WTC11 (cell line): ENCODE data around the gene MLST8.

Source experiments
- CREB1 ChIP-seq: sonication (generic); formaldehyde crosslinking; IDR thresholded peaks from 2 replicates; pipeline ENCODE4 v1.8.0; 2023; ENCODE audit warnings: mild to moderate bottlenecking, missing genetic modification reagents
- CTCF ChIP-seq: fragments of 200-600 bp; IDR thresholded peaks from 2 replicates; pipeline ENCODE4 v1.8.0; 2022; ENCODE audit warnings: antibody characterized with exemption
- ESRRA ChIP-seq: sonication (generic); formaldehyde crosslinking; IDR thresholded peaks from 2 replicates; pipeline ENCODE4 v1.8.1; 2022; ENCODE audit warnings: mild to moderate bottlenecking, missing genetic modification reagents, borderline replicate concordance
- FOXP4 ChIP-seq: sonication (generic); formaldehyde crosslinking; IDR thresholded peaks from 2 replicates; pipeline ENCODE4 v1.8.0; 2022; ENCODE audit warnings: mild to moderate bottlenecking, missing genetic modification reagents
- MAX ChIP-seq: sonication (generic); formaldehyde crosslinking; IDR thresholded peaks from 2 replicates; pipeline ENCODE4 v1.8.0; 2022; ENCODE audit warnings: mild to moderate bottlenecking, missing genetic modification reagents
- NFATC4 ChIP-seq: fragments of 250-450 bp; sonication (Bioruptor Pico); IDR thresholded peaks from 2 replicates; pipeline ENCODE4 v1.9.0; 2021; ENCODE audit warnings: mild to moderate bottlenecking
- NR3C1 ChIP-seq: sonication (generic); formaldehyde crosslinking; conservative IDR thresholded peaks from 2 replicates; pipeline ENCODE4 v1.8.1; 2023; ENCODE audit warnings: low read depth, mild to moderate bottlenecking, missing genetic modification reagents

DNA sequence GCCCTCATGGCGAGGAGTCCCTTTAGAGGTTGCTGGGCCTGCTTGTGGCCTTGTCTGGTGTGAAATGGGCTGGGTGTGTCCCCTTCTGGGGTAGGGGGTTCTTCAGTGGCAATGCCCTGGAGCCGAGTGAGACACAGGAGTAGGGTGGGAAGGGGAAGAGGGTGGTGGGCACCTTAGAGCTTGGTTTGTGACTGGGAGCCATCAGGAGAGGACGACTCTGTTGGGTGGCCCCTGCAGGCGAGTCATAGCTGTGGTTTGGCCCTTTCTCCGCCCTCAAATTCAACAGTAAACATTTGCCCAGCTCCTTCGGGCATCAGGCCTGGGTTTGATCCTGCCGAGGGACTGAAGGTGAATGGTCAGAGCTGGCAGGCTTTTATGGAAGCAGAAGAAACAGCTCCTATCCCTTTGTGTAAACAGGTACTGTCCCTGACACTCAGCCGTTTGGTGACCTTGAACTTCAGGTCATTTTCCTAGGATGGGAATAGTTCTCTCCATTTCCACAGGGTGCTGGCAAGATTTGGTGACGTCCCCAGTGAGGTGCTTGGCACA is 21.1 kb downstream of the MLST8 start:
- TF ChIP-seq CTCF: no peak
- TF ChIP-seq MAX (CRISPR knock-in tag): no peak
- TF ChIP-seq CREB1 (CRISPR knock-in tag): no peak
- TF ChIP-seq FOXP4: no peak
- TF ChIP-seq NFATC4: no peak
- no peak for TF ChIP-seq NR3C1 (CRISPR knock-in tag)
- no peak for TF ChIP-seq ESRRA (CRISPR knock-in tag)
